OCI-LY1 (cell line): ENCODE results near the gene LRRC73.

Experiments used
- H2AFZ ChIP-seq: fragments of 200-600 bp; sonication (generic), shearing (Covaris generic); 2 replicates; pipeline ENCODE4 v1.6.0; 2014; ENCODE audit warnings: antibody characterized with exemption, mild to moderate bottlenecking, low read length
- H3F3A ChIP-seq: fragments of 200-600 bp; sonication (generic), shearing (Covaris generic); 2 replicates; pipeline ENCODE4 v1.6.0; 2014; ENCODE audit warnings: mild to moderate bottlenecking, antibody characterized with exemption, low read length, moderate library complexity; ENCODE audit not compliant: insufficient read depth
- H3K27ac ChIP-seq: fragments of 200-600 bp; sonication (generic); 2 replicates; pipeline ENCODE4 v1.5.1; 2014; ENCODE audit warnings: low read length, mixed run types, mild to moderate bottlenecking, low read depth; ENCODE audit not compliant: poor library complexity, severe bottlenecking
- H3K27me3 ChIP-seq: fragments of 200-600 bp; sonication (generic); 2 replicates; pipeline ENCODE4 v1.6.0; 2014; ENCODE audit warnings: antibody characterized with exemption, mild to moderate bottlenecking, low read length, moderate library complexity; ENCODE audit not compliant: insufficient read depth
- H3K36me3 ChIP-seq: fragments of 200-600 bp; sonication (generic); 2 replicates; pipeline ENCODE4 v1.6.1; 2014; ENCODE audit warnings: mild to moderate bottlenecking, antibody characterized with exemption, low read length, moderate library complexity, mixed read lengths; ENCODE audit not compliant: insufficient read depth
- H3K4me1 ChIP-seq: fragments of 200-600 bp; sonication (generic); 2 replicates; pipeline ENCODE4 v1.5.1; 2014; ENCODE audit warnings: mild to moderate bottlenecking, low read length, moderate library complexity; ENCODE audit not compliant: insufficient read depth, severe bottlenecking
- H3K4me2 ChIP-seq: fragments of 200-600 bp; sonication (generic), shearing (Covaris generic); 2 replicates; pipeline ENCODE4 v1.6.1; 2014; ENCODE audit warnings: low read length
- H3K4me3 ChIP-seq: fragments of 200-600 bp; sonication (generic); 2 replicates; pipeline ENCODE4 v1.5.1; 2014; ENCODE audit warnings: low read length, low read depth, mild to moderate bottlenecking, mixed read lengths; ENCODE audit not compliant: poor library complexity, severe bottlenecking
- H3K79me2 ChIP-seq: fragments of 200-600 bp; shearing (Covaris generic); 2 replicates; pipeline ENCODE4 v1.6.1; 2016; ENCODE audit warnings: mixed run types, low read length, mixed read lengths; ENCODE audit not compliant: insufficient read depth
- H3K9ac ChIP-seq: fragments of 200-600 bp; sonication (generic), shearing (Covaris generic); 2 replicates; pipeline ENCODE4 v1.6.1; 2014; ENCODE audit warnings: mild to moderate bottlenecking, low read length, mixed read lengths
- H3K9me2 ChIP-seq: fragments of 200-600 bp; sonication (generic), shearing (Covaris generic); 2 replicates; pipeline ENCODE4 v1.6.1; 2014; ENCODE audit warnings: low read depth, mild to moderate bottlenecking, low read length, mixed read lengths
- H3K9me3 ChIP-seq: fragments of 200-600 bp; shearing (Covaris generic); 2 replicates; pipeline ENCODE4 v1.6.1; 2014; ENCODE audit warnings: low read length, mixed read lengths
- H4K20me1 ChIP-seq: fragments of 200-600 bp; sonication (generic), shearing (Covaris generic); 2 replicates; pipeline ENCODE4 v1.6.0; 2016; ENCODE audit warnings: mild to moderate bottlenecking, low read length; ENCODE audit not compliant: insufficient read depth
- EZH2 ChIP-seq: fragments of 200-600 bp; sonication (generic), shearing (Covaris generic); IDR thresholded peaks from 2 replicates; pipeline ENCODE4 v1.8.0; 2017; ENCODE audit warnings: borderline replicate concordance, mixed run types, mild to moderate bottlenecking, antibody characterized with exemption, low read length, moderate library complexity, mixed read lengths
- TF ChIP-seq, protein P1 (sequence below): fragments of 200-600 bp; sonication (generic), shearing (Covaris generic); IDR thresholded peaks from 2 replicates; pipeline ENCODE4 v1.5.1; 2017; ENCODE audit warnings: mild to moderate bottlenecking, antibody characterized with exemption, low read length, moderate library complexity, mixed read lengths

Gene LRRC73

DNA sequence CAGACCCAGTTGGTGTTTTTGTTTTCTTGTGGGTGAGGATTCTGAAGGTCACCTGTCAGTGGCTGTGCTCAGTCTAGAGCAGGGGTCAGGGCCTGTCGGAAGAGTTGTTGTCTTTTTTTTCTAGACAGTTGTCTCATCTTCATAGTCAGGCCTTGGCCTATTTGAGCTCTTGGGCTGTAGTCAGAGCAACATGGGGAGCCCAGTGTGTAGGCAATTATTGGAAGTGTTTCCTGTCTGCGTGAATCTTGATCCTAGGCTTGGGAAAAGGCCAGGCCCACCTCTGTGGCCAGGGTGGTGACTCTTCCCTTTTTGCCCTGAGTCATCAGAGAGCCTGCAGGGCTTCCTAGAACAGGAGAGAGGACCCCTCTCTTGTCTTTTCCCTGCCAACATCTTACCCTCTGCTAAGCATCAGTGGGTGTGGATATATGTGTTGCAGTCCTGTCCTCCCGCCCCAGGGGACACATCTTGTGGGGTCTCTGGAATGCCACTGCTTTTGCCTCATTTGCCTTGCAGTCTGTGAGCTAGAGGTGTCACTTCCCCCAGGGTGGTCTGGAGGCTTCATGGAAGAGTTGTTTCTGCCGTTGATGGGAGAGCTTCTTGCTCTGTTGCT, 21.4 kb downstream of the LRRC73 start:
- Histone ChIP-seq H3F3A (no peaks in the 10 kb centered on the region), H3K27ac (no peak overlapping the region), H3K79me2 (no peaks in the 10 kb centered on the region), H3K36me3 (no peaks in the 10 kb centered on the region), H3K9ac (no peak overlapping the region), H3K9me2 (no peaks in the 10 kb centered on the region), H3K4me3 (no peak overlapping the region), H3K4me2 (no peak overlapping the region), H4K20me1 (no peaks in the 10 kb centered on the region), H2AFZ (no peak overlapping the region), H3K4me1 (peaks cover 6% of the 10 kb centered on the region), H3K27me3 (no peaks in the 10 kb centered on the region), H3K9me3 (no peaks in the 10 kb centered on the region)
- no peak for TF ChIP-seq EZH2
- TF ChIP-seq, protein P1, sequence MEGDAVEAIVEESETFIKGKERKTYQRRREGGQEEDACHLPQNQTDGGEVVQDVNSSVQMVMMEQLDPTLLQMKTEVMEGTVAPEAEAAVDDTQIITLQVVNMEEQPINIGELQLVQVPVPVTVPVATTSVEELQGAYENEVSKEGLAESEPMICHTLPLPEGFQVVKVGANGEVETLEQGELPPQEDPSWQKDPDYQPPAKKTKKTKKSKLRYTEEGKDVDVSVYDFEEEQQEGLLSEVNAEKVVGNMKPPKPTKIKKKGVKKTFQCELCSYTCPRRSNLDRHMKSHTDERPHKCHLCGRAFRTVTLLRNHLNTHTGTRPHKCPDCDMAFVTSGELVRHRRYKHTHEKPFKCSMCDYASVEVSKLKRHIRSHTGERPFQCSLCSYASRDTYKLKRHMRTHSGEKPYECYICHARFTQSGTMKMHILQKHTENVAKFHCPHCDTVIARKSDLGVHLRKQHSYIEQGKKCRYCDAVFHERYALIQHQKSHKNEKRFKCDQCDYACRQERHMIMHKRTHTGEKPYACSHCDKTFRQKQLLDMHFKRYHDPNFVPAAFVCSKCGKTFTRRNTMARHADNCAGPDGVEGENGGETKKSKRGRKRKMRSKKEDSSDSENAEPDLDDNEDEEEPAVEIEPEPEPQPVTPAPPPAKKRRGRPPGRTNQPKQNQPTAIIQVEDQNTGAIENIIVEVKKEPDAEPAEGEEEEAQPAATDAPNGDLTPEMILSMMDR, result no peak

DNA sequence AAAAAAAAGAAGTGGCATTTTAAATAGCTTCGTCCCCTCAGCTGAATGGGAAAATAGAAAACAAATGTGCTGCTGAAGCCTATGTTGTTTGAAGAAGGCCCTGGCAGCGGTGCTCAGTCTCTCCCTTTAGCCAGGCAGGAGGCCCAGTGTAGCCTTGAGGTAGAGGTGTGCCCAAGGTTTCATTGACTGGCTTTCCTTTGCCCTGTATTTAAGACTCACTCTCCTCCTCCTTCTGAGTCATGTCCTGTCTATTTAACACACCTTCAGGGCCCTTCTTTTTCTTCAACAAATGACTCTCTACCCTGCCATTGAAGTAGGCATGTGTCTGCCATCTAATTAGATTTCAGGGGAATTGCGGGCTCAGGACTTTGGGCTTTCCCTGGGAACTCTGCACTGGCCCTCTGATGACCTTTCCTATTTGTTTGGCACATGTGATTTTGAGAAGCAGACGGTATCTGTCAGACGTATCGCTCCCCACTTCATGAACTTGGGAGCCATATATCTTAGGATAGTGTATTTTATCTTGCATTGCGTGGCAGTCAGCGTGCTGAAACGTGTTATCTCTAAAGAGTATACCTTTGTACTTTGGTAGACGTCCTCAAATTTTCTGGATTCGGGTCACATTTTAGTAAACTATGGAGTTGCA, 28.4 kb downstream of the LRRC73 start:
- Histone ChIP-seq H3K4me1 (peaks cover 42% of the 10 kb centered on the region), H3K4me3 (no peak overlapping the region), H3K27me3 (no peaks in the 10 kb centered on the region), H3K4me2 (no peak overlapping the region), H3K79me2 (0 out of 2 replicates have a peak, but pooled peaks cover 5% of the 10 kb centered on the region), H3K9me2 (no peaks in the 10 kb centered on the region), H2AFZ (no peak overlapping the region), H3F3A (no peaks in the 10 kb centered on the region), H3K27ac (no peak overlapping the region), H3K9me3 (no peaks in the 10 kb centered on the region), H4K20me1 (no peaks in the 10 kb centered on the region), H3K36me3 (no peaks in the 10 kb centered on the region), H3K9ac (no peak overlapping the region)
- TF ChIP-seq, protein P1, result no peak
- TF ChIP-seq EZH2, result no peak

DNA sequence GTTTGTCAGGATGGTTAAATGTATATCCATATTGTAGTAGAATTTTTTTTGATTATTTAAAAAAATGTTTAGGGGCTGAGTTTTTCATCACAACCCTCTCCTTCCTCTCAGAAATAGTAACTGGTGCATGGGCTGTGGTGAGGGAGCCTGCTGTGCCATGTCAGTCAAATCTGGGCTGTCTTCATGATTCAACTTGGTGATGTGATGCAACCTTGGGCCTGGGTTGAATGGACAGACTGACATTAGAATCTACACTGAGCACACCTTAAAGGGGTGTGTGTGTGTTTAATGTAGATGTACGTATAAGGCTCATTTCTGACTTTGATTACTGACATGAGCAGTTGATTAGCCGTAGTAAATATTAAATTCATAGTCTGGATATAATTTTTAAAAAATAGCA, 29.1 kb downstream of the LRRC73 start:
- Histone ChIP-seq H3K27ac (no peak overlapping the region), H3K9ac (no peak overlapping the region), H3K79me2 (0 out of 2 replicates have a peak, but pooled peaks cover 5% of the 10 kb centered on the region), H3F3A (no peaks in the 10 kb centered on the region), H2AFZ (no peak overlapping the region), H3K4me1 (peaks cover 42% of the 10 kb centered on the region), H3K27me3 (no peaks in the 10 kb centered on the region), H4K20me1 (no peaks in the 10 kb centered on the region), H3K9me2 (no peaks in the 10 kb centered on the region), H3K9me3 (no peaks in the 10 kb centered on the region), H3K4me2 (no peak overlapping the region; the same call in 1 of the 2 replicates), H3K36me3 (no peaks in the 10 kb centered on the region), H3K4me3 (no peak overlapping the region)
- TF ChIP-seq EZH2, result no peak
- TF ChIP-seq, protein P1, result no peak
